ENCODE data around the gene LRIG1.

The LRIG1 gene, protein sequence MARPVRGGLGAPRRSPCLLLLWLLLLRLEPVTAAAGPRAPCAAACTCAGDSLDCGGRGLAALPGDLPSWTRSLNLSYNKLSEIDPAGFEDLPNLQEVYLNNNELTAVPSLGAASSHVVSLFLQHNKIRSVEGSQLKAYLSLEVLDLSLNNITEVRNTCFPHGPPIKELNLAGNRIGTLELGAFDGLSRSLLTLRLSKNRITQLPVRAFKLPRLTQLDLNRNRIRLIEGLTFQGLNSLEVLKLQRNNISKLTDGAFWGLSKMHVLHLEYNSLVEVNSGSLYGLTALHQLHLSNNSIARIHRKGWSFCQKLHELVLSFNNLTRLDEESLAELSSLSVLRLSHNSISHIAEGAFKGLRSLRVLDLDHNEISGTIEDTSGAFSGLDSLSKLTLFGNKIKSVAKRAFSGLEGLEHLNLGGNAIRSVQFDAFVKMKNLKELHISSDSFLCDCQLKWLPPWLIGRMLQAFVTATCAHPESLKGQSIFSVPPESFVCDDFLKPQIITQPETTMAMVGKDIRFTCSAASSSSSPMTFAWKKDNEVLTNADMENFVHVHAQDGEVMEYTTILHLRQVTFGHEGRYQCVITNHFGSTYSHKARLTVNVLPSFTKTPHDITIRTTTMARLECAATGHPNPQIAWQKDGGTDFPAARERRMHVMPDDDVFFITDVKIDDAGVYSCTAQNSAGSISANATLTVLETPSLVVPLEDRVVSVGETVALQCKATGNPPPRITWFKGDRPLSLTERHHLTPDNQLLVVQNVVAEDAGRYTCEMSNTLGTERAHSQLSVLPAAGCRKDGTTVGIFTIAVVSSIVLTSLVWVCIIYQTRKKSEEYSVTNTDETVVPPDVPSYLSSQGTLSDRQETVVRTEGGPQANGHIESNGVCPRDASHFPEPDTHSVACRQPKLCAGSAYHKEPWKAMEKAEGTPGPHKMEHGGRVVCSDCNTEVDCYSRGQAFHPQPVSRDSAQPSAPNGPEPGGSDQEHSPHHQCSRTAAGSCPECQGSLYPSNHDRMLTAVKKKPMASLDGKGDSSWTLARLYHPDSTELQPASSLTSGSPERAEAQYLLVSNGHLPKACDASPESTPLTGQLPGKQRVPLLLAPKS

DNA sequence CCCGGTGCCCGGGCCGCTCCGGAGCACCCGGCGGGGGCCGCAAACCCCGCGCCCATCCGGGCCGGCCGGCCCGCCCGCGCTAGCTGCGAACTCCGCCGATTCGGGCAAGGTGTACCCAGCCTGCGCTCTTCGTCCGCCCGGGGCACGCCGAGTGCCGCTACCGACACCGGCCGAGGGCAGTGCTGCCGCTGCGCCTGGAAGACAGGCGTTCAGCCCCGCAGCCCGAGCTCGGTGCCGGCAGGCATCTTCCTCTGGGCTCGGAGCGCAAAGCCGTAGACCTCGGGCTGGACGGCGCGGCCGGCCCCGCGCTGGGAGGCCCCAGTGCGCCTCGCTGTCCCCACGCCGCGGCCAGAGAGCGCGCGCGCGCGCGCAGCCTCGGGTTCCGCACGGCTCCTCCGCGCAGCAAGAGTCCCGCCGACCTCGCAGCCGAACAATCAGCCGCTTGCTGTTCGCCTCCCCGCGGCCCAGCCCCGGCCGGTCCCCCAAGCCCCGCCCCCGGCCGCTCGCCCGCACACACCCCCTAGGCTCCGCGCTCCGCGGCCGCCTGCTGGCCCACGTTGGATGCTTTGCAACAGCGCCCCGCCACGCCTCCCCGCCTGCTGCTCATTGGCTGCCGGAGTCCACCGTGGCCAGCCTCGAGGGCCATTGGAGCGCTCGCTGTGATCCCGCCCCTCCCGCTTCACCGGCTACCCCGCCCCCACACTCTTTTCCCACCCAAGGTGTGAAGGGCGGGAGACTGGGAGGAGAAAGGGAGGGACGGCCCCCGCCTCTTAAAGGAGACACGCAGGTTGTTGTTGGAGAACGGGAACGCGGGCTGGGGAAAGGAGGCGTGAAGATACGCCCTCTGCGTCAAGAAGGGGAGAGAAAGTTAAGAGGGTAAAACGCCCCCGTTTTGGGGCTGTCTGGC lies at the start of gene LRIG1:
LRIG1 (minus strand) TSS at position 447 of the 907 bp plus-strand sequence. CDS start 615 bp downstream, outside the sequence.
- peak within 1 kb of the TSS; percentile 88 for H3K9ac ChIP-seq (ENCODE audit: low read depth, low read length)
- H3K9me3 ChIP-seq (ENCODE audit: insufficient read depth, low read depth, low read length), result no peaks in the 10 kb centered on the region
- no peak within 1 kb of the TSS for H3K27ac ChIP-seq (ENCODE audit: low read length)
- peak within 1 kb of the TSS; percentile 91 for H3K4me3 ChIP-seq (ENCODE audit: low read length)
- peaks cover 41% of the 10 kb centered on the region for H3K4me1 ChIP-seq (ENCODE audit: insufficient read depth, low read length)
- 0 out of 2 replicates have a peak, but pooled peaks cover 5% of the 10 kb centered on the region for H3K27me3 ChIP-seq (ENCODE audit: insufficient read depth, low read length)
- no peaks in the 10 kb centered on the region for H3K36me3 ChIP-seq (ENCODE audit: insufficient read depth, low read depth, low read length)

DNA sequence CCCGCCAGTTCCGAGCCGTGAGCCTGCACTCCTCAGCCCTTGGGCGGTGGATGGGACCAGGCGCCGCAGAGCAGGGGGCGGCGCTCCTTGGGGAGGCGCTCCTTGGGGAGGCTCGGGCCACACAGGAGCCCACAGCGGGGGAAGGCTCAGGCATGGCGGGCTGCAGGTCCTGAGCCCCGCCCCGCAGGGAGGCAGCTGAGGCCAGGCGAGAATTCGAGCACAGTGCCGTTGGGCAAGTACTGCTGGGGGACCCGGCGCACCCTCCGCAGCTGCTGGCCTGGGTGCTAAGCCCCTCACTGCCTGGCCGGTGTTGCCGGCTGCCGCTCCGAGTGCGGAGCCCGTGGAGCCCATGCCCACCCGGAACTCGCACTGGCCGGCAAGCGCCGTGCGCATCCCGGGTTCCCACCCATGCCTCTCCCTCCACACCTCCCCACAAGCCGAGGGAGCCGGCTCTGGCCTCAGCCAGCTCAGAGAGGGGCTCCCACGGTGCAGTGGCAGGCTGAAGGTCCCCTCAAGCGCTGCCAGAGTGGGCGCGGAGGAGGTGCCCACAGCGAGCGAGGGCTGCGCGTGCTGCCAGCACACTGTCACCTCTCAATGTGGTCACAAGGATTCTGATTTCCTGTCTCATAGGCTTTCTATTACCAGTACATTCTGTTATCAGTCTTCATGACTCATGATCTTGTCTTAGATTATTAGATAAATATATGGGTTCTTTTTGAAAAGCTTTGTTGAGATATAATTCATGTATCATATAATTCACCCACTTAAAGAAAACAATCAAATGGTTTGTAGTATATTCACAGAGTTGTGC lies 44.0 kb upstream of the LRIG1 start:
- H3K9me3 ChIP-seq (ENCODE audit: insufficient read depth, low read depth, low read length), result no peaks in the 10 kb centered on the region
- H3K36me3 ChIP-seq (ENCODE audit: insufficient read depth, low read depth, low read length), result no peaks in the 10 kb centered on the region
- H3K4me1 ChIP-seq (ENCODE audit: insufficient read depth, low read length), result no peaks in the 10 kb centered on the region
- no peak overlapping the region for H3K27ac ChIP-seq (ENCODE audit: low read length)
- H3K27me3 ChIP-seq (ENCODE audit: insufficient read depth, low read length), result no peaks in the 10 kb centered on the region
- H3K4me3 ChIP-seq (ENCODE audit: low read length), result no peak overlapping the region
- H3K9ac ChIP-seq (ENCODE audit: low read depth, low read length), result no peak overlapping the region

DNA sequence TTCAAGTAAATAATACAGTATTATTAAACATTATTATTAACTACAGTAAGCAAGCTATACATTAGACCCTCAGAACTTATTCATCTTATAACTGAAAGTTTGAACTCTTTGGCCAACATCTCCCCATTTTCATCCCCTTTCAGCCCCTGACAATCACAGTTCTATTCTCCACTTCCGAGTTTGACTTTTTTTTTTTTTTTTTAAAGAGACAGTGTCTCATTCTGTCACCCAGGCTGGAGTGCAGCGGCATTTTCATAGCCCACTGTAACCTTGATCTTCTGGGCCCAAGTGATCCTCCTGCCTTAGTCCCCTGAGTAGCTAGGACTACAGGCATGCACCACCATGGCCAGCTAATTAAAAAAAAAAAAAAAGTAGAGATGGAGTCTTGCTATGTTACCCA lies 41.3 kb upstream of the LRIG1 start:
- H3K4me3 ChIP-seq (ENCODE audit: low read length), result no peak overlapping the region
- no peaks in the 10 kb centered on the region for H3K27me3 ChIP-seq (ENCODE audit: insufficient read depth, low read length)
- no peak overlapping the region for H3K27ac ChIP-seq (ENCODE audit: low read length)
- H3K36me3 ChIP-seq (ENCODE audit: insufficient read depth, low read depth, low read length), result no peaks in the 10 kb centered on the region
- H3K9me3 ChIP-seq (ENCODE audit: insufficient read depth, low read depth, low read length), result no peaks in the 10 kb centered on the region
- no peak overlapping the region for H3K9ac ChIP-seq (ENCODE audit: low read depth, low read length)
- peaks cover 4% of the 10 kb centered on the region; the same call in 1 of the 2 replicates for H3K4me1 ChIP-seq (ENCODE audit: insufficient read depth, low read length)

DNA sequence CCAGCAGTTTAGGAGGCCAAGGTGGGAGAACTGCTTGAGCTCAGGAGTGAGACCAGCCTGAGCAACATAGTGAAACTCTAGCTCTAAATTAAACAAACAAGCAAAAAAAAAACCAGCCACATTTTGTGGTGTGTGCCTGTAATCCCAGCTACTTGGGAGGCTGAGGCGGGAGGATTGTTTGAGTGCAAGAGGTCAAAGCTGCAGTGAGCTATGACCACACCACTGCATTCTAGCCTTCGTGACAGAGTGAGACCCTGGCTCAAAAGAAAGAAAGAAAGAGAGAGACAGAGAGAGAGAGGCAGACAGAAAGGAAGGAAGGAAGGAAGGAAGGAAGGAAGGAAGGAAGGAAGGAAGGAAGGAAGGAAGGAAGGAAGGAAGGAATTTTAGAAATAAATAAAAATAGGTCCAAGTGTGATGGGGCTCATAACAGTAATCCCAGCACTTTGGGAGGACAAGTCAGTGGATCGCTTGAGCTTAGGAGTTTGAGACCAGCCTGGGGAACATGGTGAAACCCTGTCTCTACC lies 38.7 kb upstream of the LRIG1 start:
- Histone ChIP-seq H3K4me1 (ENCODE audit: insufficient read depth, low read length) (peaks cover 5% of the 10 kb centered on the region; the same call in 1 of the 2 replicates), H3K9me3 (ENCODE audit: insufficient read depth, low read depth, low read length) (no peaks in the 10 kb centered on the region), H3K9ac (ENCODE audit: low read depth, low read length) (no peak overlapping the region), H3K36me3 (ENCODE audit: insufficient read depth, low read depth, low read length) (no peaks in the 10 kb centered on the region), H3K27ac (ENCODE audit: low read length) (no peak overlapping the region), H3K4me3 (ENCODE audit: low read length) (no peak overlapping the region), H3K27me3 (ENCODE audit: insufficient read depth, low read length) (no peaks in the 10 kb centered on the region)

DNA sequence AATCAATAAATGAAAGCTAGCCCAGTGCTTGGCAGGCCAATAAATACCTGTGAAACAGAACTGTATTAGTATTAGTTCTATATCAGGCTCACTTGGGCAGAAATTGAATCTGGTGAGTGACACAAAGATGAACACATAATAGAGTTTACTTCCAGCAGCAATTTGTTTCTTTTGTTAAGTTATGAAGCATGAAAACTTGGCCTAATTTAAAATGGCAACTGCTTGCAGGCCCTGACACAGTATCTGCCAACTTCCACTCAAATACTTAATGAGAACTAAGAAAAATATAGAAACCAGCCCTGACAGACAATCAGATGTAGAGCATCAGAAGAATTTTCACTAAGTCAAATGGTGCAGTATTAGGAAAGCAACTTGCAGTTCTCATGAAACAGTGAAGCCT lies 37.6 kb upstream of the LRIG1 start:
- no peak overlapping the region for H3K27ac ChIP-seq (ENCODE audit: low read length)
- no peak overlapping the region for H3K9ac ChIP-seq (ENCODE audit: low read depth, low read length)
- no peaks in the 10 kb centered on the region for H3K36me3 ChIP-seq (ENCODE audit: insufficient read depth, low read depth, low read length)
- no peak overlapping the region for H3K4me3 ChIP-seq (ENCODE audit: low read length)
- no peaks in the 10 kb centered on the region for H3K9me3 ChIP-seq (ENCODE audit: insufficient read depth, low read depth, low read length)
- H3K4me1 ChIP-seq (ENCODE audit: insufficient read depth, low read length), result peaks cover 9% of the 10 kb centered on the region; the same call in 1 of the 2 replicates
- no peaks in the 10 kb centered on the region for H3K27me3 ChIP-seq (ENCODE audit: insufficient read depth, low read length)

DNA sequence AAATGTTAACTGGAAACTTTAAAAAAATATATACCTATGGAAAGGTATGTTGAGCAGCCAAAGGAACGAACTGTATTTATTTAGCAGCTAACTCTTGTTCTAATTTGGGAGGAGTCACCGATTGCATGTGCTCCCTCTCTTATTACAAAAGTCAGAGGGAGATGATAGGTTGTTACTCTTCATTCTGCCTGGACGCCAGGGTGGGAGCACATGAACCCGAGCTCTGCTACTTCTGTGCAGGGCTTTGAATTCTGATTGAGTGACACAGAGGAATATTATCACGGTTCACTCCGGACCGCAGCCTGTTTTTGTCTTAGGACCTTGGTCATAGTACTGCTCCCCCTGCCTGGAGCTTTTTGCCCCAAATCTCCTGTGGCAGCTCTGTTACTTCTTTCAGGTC lies 36.9 kb upstream of the LRIG1 start:
- Histone ChIP-seq H3K9me3 (ENCODE audit: insufficient read depth, low read depth, low read length) (no peaks in the 10 kb centered on the region), H3K9ac (ENCODE audit: low read depth, low read length) (no peak overlapping the region), H3K27ac (ENCODE audit: low read length) (no peak overlapping the region), H3K4me1 (ENCODE audit: insufficient read depth, low read length) (peaks cover 12% of the 10 kb centered on the region; the same call in 1 of the 2 replicates), H3K27me3 (ENCODE audit: insufficient read depth, low read length) (no peaks in the 10 kb centered on the region), H3K4me3 (ENCODE audit: low read length) (no peak overlapping the region), H3K36me3 (ENCODE audit: insufficient read depth, low read depth, low read length) (no peaks in the 10 kb centered on the region)

DNA sequence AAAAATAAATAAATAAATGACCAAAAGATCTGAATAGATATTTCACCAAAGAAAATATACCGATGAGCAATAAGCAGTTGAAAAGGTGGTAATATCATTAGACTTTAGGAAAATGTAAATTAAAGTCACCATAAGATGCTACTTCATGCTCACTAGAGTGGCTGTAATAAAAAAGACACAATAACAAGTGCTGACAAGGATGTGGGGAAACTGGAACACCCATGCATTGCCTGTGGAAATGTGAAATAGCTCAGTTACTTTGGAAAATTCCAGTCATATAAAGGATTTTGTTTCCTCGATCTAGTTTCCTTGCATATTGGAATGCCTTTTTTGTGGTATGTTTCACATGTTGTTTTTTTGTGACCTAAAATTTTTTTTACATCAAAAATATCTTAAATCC lies 36.0 kb upstream of the LRIG1 start:
- Histone ChIP-seq H3K9ac (ENCODE audit: low read depth, low read length) (no peak overlapping the region), H3K9me3 (ENCODE audit: insufficient read depth, low read depth, low read length) (no peaks in the 10 kb centered on the region), H3K36me3 (ENCODE audit: insufficient read depth, low read depth, low read length) (no peaks in the 10 kb centered on the region), H3K27ac (ENCODE audit: low read length) (no peak overlapping the region), H3K4me1 (ENCODE audit: insufficient read depth, low read length) (peaks cover 17% of the 10 kb centered on the region; the same call in 1 of the 2 replicates), H3K4me3 (ENCODE audit: low read length) (no peak overlapping the region), H3K27me3 (ENCODE audit: insufficient read depth, low read length) (no peaks in the 10 kb centered on the region)

DNA sequence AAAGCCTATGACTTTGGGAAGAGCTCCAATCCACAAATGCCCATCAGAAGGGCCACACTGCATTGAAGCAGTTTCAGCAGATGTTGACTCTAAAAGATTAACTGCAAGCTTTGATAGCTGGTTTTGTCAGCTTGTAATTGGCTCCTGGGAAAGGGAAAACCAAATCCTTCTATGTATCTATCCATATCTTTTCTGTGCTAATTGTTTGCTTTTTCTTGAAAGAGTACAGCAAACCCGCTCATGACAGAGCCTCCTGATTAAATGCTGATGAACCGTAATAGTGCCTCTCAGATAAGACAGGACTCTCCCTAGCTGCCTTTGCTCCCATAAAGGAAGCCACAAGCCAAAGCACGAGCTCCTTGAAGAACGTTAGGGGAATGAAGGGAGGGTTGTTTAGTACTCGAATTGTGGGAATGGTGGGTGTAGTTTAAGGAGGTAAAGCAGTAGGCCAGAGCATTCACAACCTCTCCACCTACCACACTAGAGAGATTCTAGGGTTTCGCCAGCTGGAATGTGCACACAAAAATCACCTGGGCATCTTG lies 33.6 kb upstream of the LRIG1 start:
- Histone ChIP-seq H3K36me3 (ENCODE audit: insufficient read depth, low read depth, low read length) (no peaks in the 10 kb centered on the region), H3K9me3 (ENCODE audit: insufficient read depth, low read depth, low read length) (no peaks in the 10 kb centered on the region), H3K27me3 (ENCODE audit: insufficient read depth, low read length) (no peaks in the 10 kb centered on the region), H3K27ac (ENCODE audit: low read length) (no peak overlapping the region), H3K9ac (ENCODE audit: low read depth, low read length) (no peak overlapping the region), H3K4me3 (ENCODE audit: low read length) (no peak overlapping the region), H3K4me1 (ENCODE audit: insufficient read depth, low read length) (peaks cover 31% of the 10 kb centered on the region)

DNA sequence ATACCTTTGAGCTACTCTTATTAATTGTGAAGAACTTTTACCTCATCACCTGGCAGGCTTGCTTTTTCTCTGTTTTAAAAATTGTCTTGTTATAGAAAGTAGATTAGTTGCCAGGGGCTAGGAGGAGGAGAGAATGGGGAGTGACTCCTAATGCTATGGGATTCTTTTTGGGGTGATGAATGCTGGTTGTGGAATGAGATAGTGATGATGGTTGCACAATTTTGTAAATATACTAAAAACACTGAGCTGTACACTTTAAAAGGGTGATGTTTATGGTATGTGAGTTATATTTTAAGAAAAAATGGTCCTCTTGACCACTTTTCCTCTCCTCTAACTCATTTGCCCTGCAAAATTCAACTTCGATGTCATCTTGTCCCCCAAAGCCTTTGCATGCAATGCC lies 31.8 kb upstream of the LRIG1 start:
- H3K4me3 ChIP-seq (ENCODE audit: low read length), result peak overlapping the region; percentile 30; the same call in 1 of the 2 replicates
- peak overlapping the region; percentile 41 for H3K27ac ChIP-seq (ENCODE audit: low read length)
- H3K4me1 ChIP-seq (ENCODE audit: insufficient read depth, low read length), result peaks cover 27% of the 10 kb centered on the region
- H3K9me3 ChIP-seq (ENCODE audit: insufficient read depth, low read depth, low read length), result no peaks in the 10 kb centered on the region
- no peaks in the 10 kb centered on the region for H3K27me3 ChIP-seq (ENCODE audit: insufficient read depth, low read length)
- peak overlapping the region; percentile 31; the same call in 1 of the 2 replicates for H3K9ac ChIP-seq (ENCODE audit: low read depth, low read length)
- no peaks in the 10 kb centered on the region for H3K36me3 ChIP-seq (ENCODE audit: insufficient read depth, low read depth, low read length)

DNA sequence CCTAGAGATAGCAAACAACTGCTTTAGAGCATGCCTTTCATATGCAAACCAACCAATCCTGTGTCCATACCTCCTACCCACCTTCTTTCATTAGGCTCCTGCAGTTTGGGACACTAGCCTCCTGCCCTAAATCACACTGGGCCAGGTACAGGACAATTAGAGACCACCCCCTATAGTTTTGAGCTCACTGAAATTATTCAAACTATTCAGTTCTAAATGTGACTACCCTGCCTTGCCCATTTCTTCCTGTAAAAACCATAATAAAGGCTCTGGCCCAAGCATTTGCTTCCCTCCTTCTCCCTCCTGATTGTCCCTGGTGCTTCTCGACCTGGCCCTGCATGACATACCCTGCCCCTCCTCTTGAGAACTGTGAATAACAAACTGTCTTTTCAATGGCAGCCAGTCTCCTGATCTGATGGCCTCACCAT lies 31.4 kb upstream of the LRIG1 start:
- Histone ChIP-seq H3K4me3 (ENCODE audit: low read length) (peak overlapping the region; percentile 40; the same call in 1 of the 2 replicates), H3K9ac (ENCODE audit: low read depth, low read length) (peak overlapping the region; percentile 31; the same call in 1 of the 2 replicates), H3K36me3 (ENCODE audit: insufficient read depth, low read depth, low read length) (no peaks in the 10 kb centered on the region), H3K27ac (ENCODE audit: low read length) (peak overlapping the region; percentile 41), H3K27me3 (ENCODE audit: insufficient read depth, low read length) (no peaks in the 10 kb centered on the region), H3K4me1 (ENCODE audit: insufficient read depth, low read length) (peaks cover 27% of the 10 kb centered on the region), H3K9me3 (ENCODE audit: insufficient read depth, low read depth, low read length) (no peaks in the 10 kb centered on the region)
